Measurements from ENCODE around the gene TNRC6A.
"Not testable (repeated sequence)": the region's sequence is repeated elsewhere in the genome, so short reads cannot be mapped to it uniquely, and the experiment has no call there.

TNRC6A gene

DNA sequence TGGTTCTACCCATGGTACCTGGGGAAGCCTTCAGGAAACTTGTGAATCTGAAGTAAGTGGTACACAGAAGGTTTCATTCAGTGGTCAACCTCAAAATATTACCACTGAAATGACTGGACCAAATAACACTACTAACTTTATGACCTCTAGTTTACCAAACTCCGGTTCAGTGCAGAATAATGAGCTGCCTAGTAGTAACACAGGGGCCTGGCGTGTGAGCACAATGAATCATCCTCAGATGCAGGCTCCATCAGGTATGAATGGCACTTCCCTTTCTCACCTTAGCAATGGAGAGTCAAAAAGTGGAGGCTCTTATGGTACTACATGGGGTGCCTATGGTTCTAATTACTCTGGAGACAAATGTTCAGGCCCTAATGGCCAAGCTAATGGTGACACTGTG, 60.4 kb downstream of the TNRC6A start:
- Histone ChIP-seq H3K4me1 (ENCODE audit: control insufficient read depth in 5 of 5, insufficient read depth in 5 of 5, low read length in 5 of 5) (no peaks in the 10 kb centered on the region), H3K27me3 (ENCODE audit: control insufficient read depth in 5 of 5, insufficient read depth in 4 of 5, low read length in 5 of 5) (no peaks in the 10 kb centered on the region), H3K9ac (ENCODE audit: low read length in 5 of 5) (peak overlapping the region in 1 of 5 donors; percentile 6), H3K4me3 (ENCODE audit: low read depth in 1 of 5, low read length in 5 of 5) (no peak overlapping the region), H3K9me3 (ENCODE audit: control insufficient read depth in 5 of 5, low read length in 5 of 5) (no peaks in the 10 kb centered on the region), H3K27ac (ENCODE audit: low read depth, low read length) (no peak overlapping the region), H3K36me3 (ENCODE audit: control insufficient read depth in 5 of 5, insufficient read depth in 5 of 5, low read length in 5 of 5) (peaks cover 44 to 66% (median 61%) of the 10 kb centered on the region in 5 donors)

DNA sequence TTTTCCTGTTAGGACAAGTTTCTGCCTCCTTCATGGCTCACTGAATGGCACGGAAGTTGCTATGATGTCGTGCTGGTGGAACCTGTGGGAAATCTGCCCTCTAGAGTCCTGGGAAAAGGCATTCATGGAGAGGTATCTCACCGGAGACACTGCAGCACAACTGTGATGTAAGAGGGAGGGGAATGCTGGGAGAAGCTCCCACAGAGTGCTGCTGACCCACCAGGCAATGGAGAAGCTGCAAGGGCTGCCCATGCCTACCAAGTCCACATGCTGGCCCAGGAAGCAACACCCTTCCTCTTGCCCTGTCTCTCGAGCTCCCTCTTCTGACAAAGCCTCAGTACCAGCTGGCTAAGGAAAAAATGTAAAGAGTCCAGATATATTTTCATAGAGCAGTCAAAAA, 71.1 kb downstream of the TNRC6A start:
- Histone ChIP-seq H3K27ac (ENCODE audit: low read depth, low read length) (no peak overlapping the region), H3K4me3 (ENCODE audit: low read depth in 1 of 5, low read length in 5 of 5) (no peak overlapping the region), H3K27me3 (ENCODE audit: control insufficient read depth in 5 of 5, insufficient read depth in 4 of 5, low read length in 5 of 5) (no peaks in the 10 kb centered on the region), H3K9me3 (ENCODE audit: control insufficient read depth in 5 of 5, low read length in 5 of 5) (no peaks in the 10 kb centered on the region), H3K9ac (ENCODE audit: low read length in 5 of 5) (no peak overlapping the region), H3K36me3 (ENCODE audit: control insufficient read depth in 5 of 5, insufficient read depth in 5 of 5, low read length in 5 of 5) (peaks cover 67 to 97% (median 85%) of the 10 kb centered on the region in 5 donors), H3K4me1 (ENCODE audit: control insufficient read depth in 5 of 5, insufficient read depth in 5 of 5, low read length in 5 of 5) (no peaks in the 10 kb centered on the region)

DNA sequence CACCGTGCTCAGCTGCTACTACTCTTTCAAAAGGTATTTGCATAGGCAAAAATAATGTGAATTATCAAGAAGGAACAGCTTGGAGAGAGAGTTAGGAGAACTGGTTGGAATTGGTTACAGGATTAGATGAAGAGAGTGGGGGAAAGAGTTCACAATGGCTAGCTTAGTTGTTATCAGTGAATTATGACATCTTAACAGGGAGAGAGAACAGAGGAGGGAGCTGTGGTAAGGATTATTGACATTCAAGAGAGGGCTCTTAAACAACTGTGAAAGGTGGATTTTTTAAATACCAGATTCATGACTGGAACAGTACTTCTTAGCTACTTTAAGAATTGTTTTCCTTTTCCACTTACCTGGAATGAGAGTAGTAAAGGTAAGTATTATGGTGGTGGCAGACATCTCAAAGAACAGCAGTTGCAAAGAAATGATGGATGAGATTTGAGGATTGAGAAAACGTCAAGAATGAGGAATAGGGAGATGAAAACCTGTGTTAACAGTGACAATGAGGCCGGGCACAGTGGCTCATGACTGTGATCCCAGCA, 72.4 kb downstream of the TNRC6A start:
- Histone ChIP-seq H3K27ac (ENCODE audit: low read depth, low read length) (no peak overlapping the region), H3K36me3 (ENCODE audit: control insufficient read depth in 5 of 5, insufficient read depth in 5 of 5, low read length in 5 of 5) (peaks cover 65 to 99% (median 86%) of the 10 kb centered on the region in 5 donors), H3K9ac (ENCODE audit: low read length in 5 of 5) (no peak overlapping the region), H3K4me1 (ENCODE audit: control insufficient read depth in 5 of 5, insufficient read depth in 5 of 5, low read length in 5 of 5) (no peaks in the 10 kb centered on the region), H3K4me3 (ENCODE audit: low read depth in 1 of 5, low read length in 5 of 5) (no peak overlapping the region), H3K27me3 (ENCODE audit: control insufficient read depth in 5 of 5, insufficient read depth in 4 of 5, low read length in 5 of 5) (no peaks in the 10 kb centered on the region), H3K9me3 (ENCODE audit: control insufficient read depth in 5 of 5, low read length in 5 of 5) (no peaks in the 10 kb centered on the region)

DNA sequence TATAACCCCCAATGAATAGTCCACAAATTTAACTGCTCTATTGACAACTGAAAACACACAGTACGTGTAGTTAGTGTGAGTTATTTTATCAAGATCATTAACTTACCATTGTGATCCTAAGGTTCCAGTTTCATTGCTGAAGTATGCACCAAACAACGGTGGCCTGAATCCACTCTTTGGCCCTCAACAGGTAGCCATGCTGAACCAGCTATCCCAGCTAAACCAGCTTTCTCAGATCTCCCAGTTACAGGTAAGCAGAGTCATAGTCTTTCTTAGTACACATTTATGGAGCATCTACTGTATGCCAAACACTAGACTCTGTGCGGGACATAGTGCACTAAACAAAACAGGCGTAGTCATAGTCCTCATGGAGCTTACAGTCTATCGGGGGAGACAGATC, 76.0 kb downstream of the TNRC6A start:
- H3K9ac ChIP-seq (ENCODE audit: low read length in 5 of 5) = no peak overlapping the region

DNA sequence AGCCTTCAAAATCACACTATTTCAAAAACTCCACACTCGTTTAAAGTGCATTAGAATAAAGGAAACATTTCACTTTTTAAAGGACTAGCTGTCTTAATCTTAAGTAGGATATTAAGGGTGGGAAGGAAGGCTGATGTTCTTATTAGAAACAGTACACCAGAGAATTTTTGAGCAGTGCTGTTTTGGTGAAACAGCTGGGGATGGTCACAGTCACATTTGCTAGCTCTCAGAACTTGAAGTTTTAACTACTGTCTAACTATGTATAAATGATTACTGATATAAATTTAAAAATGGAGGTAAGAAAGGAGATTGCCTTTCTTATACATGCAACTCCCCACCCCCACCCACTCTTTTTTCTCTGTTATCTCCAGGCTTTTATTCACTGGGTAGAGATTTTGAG, 77.8 kb downstream of the TNRC6A start:
- Histone ChIP-seq H3K36me3 (ENCODE audit: control insufficient read depth in 5 of 5, insufficient read depth in 5 of 5, low read length in 5 of 5) (peaks cover 56 to 97% (median 89%) of the 10 kb centered on the region in 5 donors), H3K4me3 (ENCODE audit: low read depth in 1 of 5, low read length in 5 of 5) (no peak overlapping the region), H3K27me3 (ENCODE audit: control insufficient read depth in 5 of 5, insufficient read depth in 4 of 5, low read length in 5 of 5) (no peaks in the 10 kb centered on the region), H3K9ac (ENCODE audit: low read length in 5 of 5) (no peak overlapping the region), H3K27ac (ENCODE audit: low read depth, low read length) (no peak overlapping the region), H3K4me1 (ENCODE audit: control insufficient read depth in 5 of 5, insufficient read depth in 5 of 5, low read length in 5 of 5) (peaks cover 0 to 9% (median 5%) of the 10 kb centered on the region in 5 donors), H3K9me3 (ENCODE audit: control insufficient read depth in 5 of 5, low read length in 5 of 5) (no peaks in the 10 kb centered on the region)

More for the DNA sequence above, 76.0 kb downstream of the TNRC6A start:
- Histone ChIP-seq H3K9me3 (ENCODE audit: control insufficient read depth in 5 of 5, low read length in 5 of 5) (no peaks in the 10 kb centered on the region), H3K4me3 (ENCODE audit: low read depth in 1 of 5, low read length in 5 of 5) (no peak overlapping the region), H3K36me3 (ENCODE audit: control insufficient read depth in 5 of 5, insufficient read depth in 5 of 5, low read length in 5 of 5) (peaks cover 56 to 98% (median 88%) of the 10 kb centered on the region in 5 donors), H3K27ac (ENCODE audit: low read depth, low read length) (no peak overlapping the region), H3K4me1 (ENCODE audit: control insufficient read depth in 5 of 5, insufficient read depth in 5 of 5, low read length in 5 of 5) (peaks cover 0 to 9% (median 5%) of the 10 kb centered on the region in 5 donors), H3K27me3 (ENCODE audit: control insufficient read depth in 5 of 5, insufficient read depth in 4 of 5, low read length in 5 of 5) (no peaks in the 10 kb centered on the region)

DNA sequence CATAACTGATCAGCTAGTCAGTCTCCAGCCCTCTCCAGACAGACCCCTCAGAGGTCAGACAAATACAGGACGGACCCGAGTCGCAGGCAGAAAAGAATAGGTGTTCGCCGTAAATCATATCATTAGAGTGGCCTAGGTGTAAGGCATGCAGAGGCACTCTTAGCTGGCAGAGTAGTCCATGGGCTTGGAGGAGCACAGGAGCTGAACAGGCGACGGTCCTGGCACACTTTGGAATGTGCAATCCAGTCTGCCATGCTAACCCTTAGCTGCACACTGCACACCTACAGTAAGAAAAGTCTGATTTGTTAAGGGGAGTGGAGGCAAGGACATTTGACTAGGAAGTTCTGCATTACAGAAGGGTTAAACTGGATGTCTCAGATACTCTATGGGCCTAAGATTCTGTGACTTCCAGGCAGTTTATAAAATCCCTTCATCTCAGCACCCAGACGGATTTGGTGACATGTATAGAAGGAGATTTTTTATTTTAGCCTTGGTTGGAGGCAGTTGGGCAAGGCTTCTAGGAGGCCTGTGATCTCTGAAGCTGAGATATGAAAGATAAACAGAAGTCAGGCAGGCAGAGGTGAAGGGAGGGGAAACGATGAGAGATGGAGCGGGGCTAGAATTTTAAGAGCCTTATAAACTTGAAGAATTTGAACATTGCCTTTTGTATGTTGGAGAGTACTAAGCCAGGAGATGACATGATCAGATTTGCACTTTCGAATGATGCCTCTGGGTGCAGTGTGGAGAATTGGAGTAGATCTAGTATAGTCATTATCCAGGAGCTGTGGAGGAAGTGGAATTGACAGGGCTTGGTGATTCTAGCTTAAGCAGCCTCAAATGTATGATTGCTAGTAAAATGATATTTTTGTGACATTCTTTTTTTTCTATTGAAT, 81.7 kb downstream of the TNRC6A start:
- Histone ChIP-seq H3K36me3 (ENCODE audit: control insufficient read depth in 5 of 5, insufficient read depth in 5 of 5, low read length in 5 of 5) (peaks cover 56 to 97% (median 88%) of the 10 kb centered on the region in 5 donors), H3K9ac (ENCODE audit: low read length in 5 of 5) (no peak overlapping the region), H3K4me3 (ENCODE audit: low read depth in 1 of 5, low read length in 5 of 5) (no peak overlapping the region), H3K4me1 (ENCODE audit: control insufficient read depth in 5 of 5, insufficient read depth in 5 of 5, low read length in 5 of 5) (peaks cover 0 to 9% (median 5%) of the 10 kb centered on the region in 5 donors), H3K9me3 (ENCODE audit: control insufficient read depth in 5 of 5, low read length in 5 of 5) (no peaks in the 10 kb centered on the region), H3K27me3 (ENCODE audit: control insufficient read depth in 5 of 5, insufficient read depth in 4 of 5, low read length in 5 of 5) (no peaks in the 10 kb centered on the region), H3K27ac (ENCODE audit: low read depth, low read length) (no peak overlapping the region)

DNA sequence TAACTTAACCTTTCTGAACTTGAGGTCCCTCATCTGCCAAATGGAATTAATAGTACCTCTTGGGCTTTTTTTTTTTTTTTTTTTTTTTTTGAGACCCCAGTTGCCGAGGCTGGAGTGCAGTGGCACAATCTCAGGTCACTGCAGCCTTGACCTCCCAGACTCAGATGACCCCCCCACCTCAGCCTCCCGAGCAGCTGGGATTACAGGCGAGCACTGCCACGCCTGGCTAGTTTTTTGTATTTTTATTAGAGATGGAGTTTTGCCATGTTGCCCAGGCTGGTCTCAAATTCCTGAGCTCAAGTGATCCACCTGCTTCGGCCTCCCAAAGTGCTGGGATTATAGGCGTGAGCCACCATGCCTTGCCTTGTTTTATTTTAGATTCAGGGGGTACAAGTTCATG, 83.4 kb downstream of the TNRC6A start:
- H3K9me3 ChIP-seq (ENCODE audit: control insufficient read depth in 5 of 5, low read length in 5 of 5); H3K9ac ChIP-seq (ENCODE audit: low read length in 5 of 5); H3K4me3 ChIP-seq (ENCODE audit: low read depth in 1 of 5, low read length in 5 of 5); H3K27me3 ChIP-seq (ENCODE audit: control insufficient read depth in 5 of 5, insufficient read depth in 4 of 5, low read length in 5 of 5); H3K27ac ChIP-seq (ENCODE audit: low read depth, low read length); H3K4me1 ChIP-seq (ENCODE audit: control insufficient read depth in 5 of 5, insufficient read depth in 5 of 5, low read length in 5 of 5): not testable (repeated sequence)
- H3K36me3 ChIP-seq (ENCODE audit: control insufficient read depth in 5 of 5, insufficient read depth in 5 of 5, low read length in 5 of 5) = peaks cover 57 to 97% (median 89%) of the 10 kb centered on the region in 5 donors

DNA sequence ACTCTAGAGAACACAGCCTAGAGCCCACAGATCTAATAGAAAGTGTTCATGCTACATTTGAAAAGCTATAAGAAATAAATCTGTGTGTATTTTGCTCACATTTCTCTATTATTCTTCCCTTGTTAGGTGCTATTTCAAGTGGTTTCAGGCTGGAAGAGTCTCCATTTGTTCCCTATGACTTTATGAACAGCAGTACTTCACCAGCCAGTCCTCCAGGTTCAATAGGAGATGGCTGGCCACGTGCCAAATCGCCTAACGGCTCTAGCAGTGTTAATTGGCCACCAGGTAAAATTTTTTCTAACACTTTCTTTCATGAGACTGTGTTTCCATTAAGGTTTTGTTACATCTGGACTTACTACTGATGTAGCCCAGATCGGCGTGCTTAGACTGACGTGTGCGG, 85.6 kb downstream of the TNRC6A start:
- Histone ChIP-seq H3K27ac (ENCODE audit: low read depth, low read length) (no peak overlapping the region), H3K9me3 (ENCODE audit: control insufficient read depth in 5 of 5, low read length in 5 of 5) (no peaks in the 10 kb centered on the region), H3K4me3 (ENCODE audit: low read depth in 1 of 5, low read length in 5 of 5) (no peak overlapping the region), H3K9ac (ENCODE audit: low read length in 5 of 5) (no peak overlapping the region), H3K4me1 (ENCODE audit: control insufficient read depth in 5 of 5, insufficient read depth in 5 of 5, low read length in 5 of 5) (peaks cover 0 to 11% (median 8%) of the 10 kb centered on the region in 5 donors), H3K27me3 (ENCODE audit: control insufficient read depth in 5 of 5, insufficient read depth in 4 of 5, low read length in 5 of 5) (no peaks in the 10 kb centered on the region), H3K36me3 (ENCODE audit: control insufficient read depth in 5 of 5, insufficient read depth in 5 of 5, low read length in 5 of 5) (peaks cover 46 to 97% (median 90%) of the 10 kb centered on the region in 5 donors)

DNA sequence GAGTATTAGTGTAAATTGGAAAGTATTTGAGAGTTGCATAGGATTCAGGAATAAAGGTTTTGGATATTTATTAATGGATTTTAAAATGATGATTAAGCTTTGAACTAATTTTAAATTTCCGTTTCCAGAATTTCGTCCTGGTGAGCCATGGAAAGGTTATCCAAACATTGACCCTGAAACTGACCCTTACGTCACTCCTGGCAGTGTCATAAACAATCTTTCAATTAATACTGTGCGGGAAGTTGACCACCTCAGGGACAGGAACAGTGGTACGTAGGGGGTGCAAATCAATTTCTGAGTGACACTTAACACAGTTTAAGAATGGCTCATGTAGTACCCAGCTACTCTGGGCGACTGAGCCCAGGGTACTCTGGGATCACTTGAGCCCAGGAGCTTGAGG, 87.2 kb downstream of the TNRC6A start:
- Histone ChIP-seq H3K36me3 (ENCODE audit: control insufficient read depth in 5 of 5, insufficient read depth in 5 of 5, low read length in 5 of 5) (peaks cover 36 to 98% (median 91%) of the 10 kb centered on the region in 5 donors), H3K9ac (ENCODE audit: low read length in 5 of 5) (no peak overlapping the region), H3K9me3 (ENCODE audit: control insufficient read depth in 5 of 5, low read length in 5 of 5) (no peaks in the 10 kb centered on the region), H3K27ac (ENCODE audit: low read depth, low read length) (no peak overlapping the region), H3K4me1 (ENCODE audit: control insufficient read depth in 5 of 5, insufficient read depth in 5 of 5, low read length in 5 of 5) (peaks cover 0 to 11% (median 9%) of the 10 kb centered on the region in 5 donors), H3K4me3 (ENCODE audit: low read depth in 1 of 5, low read length in 5 of 5) (no peak overlapping the region), H3K27me3 (ENCODE audit: control insufficient read depth in 5 of 5, insufficient read depth in 4 of 5, low read length in 5 of 5) (no peaks in the 10 kb centered on the region)

DNA sequence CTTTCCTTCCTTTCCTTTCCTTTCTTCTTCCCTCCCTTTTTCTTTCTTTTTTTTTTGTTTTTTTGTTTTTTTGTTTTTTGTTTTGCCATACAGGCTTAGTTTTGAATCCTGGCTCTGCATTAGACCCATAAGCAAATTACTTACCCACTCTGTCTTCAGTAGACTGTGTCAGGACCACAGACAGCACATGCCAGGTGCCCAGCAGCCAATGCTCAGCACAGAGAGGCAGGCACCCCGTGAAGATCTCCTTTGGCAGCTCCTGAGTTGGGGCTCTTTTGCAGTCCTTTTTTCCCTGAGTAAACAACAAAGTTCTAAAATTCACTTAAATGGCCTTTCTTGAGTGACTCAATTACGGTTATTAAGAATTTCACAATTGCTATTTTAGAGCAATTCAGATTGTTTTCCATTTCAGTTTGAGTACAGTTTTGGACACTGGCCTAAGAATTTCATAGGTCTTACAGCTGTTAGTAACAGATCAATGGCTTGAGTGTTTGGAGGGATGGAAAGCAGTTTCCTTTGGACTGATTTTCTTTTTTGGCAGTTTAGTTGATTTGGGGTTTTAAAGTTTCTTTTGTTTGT, 90.1 kb downstream of the TNRC6A start:
- peaks cover 22 to 97% (median 90%) of the 10 kb centered on the region in 5 donors for H3K36me3 ChIP-seq (ENCODE audit: control insufficient read depth in 5 of 5, insufficient read depth in 5 of 5, low read length in 5 of 5)
- H3K9me3 ChIP-seq (ENCODE audit: control insufficient read depth in 5 of 5, low read length in 5 of 5) = no peaks in the 10 kb centered on the region
- H3K27ac ChIP-seq (ENCODE audit: low read depth, low read length) = peak overlapping the region; percentile 55
- H3K9ac ChIP-seq (ENCODE audit: low read length in 5 of 5) = no peak overlapping the region
- peaks cover 0 to 11% (median 9%) of the 10 kb centered on the region in 5 donors for H3K4me1 ChIP-seq (ENCODE audit: control insufficient read depth in 5 of 5, insufficient read depth in 5 of 5, low read length in 5 of 5)
- H3K4me3 ChIP-seq (ENCODE audit: low read depth in 1 of 5, low read length in 5 of 5) = no peak overlapping the region
- no peaks in the 10 kb centered on the region for H3K27me3 ChIP-seq (ENCODE audit: control insufficient read depth in 5 of 5, insufficient read depth in 4 of 5, low read length in 5 of 5)

All from subcutaneous abdominal adipose tissue (tissue), 5 donors.